Epithelial cell of proximal tubule (primary cell): ENCODE measurements around the gene CD44. TPM values are rescaled to one million over a fixed set of nuclear protein-coding genes. Genes with fewer than 3 reads are reported as not detected.

Experiments
- DNase-seq: peaks from one replicate; pipeline ENCODE4 v3.0.0-alpha.2; 2011; ENCODE audit warnings: low read depth
- H3K4me3 ChIP-seq: 2 replicates; pipeline ENCODE4 v1.5.1; 2011; ENCODE audit warnings: low read depth, mild to moderate bottlenecking, low read length
- CTCF ChIP-seq: conservative IDR thresholded peaks from 2 replicates; pipeline ENCODE4 v1.5.1; 2012; ENCODE audit warnings: low read depth, mild to moderate bottlenecking, low read length
- total RNA-seq: library from RNA; depleted of rRNA; stranded (reverse); fragments of >200 nt; gene quantifications from 2 replicates; pipeline ENCODE4 v1.2.3, GENCODE V29; 2015

CD44 gene
- total RNA-seq, 1 donor from 2014 or later: 296 TPM

DNA sequence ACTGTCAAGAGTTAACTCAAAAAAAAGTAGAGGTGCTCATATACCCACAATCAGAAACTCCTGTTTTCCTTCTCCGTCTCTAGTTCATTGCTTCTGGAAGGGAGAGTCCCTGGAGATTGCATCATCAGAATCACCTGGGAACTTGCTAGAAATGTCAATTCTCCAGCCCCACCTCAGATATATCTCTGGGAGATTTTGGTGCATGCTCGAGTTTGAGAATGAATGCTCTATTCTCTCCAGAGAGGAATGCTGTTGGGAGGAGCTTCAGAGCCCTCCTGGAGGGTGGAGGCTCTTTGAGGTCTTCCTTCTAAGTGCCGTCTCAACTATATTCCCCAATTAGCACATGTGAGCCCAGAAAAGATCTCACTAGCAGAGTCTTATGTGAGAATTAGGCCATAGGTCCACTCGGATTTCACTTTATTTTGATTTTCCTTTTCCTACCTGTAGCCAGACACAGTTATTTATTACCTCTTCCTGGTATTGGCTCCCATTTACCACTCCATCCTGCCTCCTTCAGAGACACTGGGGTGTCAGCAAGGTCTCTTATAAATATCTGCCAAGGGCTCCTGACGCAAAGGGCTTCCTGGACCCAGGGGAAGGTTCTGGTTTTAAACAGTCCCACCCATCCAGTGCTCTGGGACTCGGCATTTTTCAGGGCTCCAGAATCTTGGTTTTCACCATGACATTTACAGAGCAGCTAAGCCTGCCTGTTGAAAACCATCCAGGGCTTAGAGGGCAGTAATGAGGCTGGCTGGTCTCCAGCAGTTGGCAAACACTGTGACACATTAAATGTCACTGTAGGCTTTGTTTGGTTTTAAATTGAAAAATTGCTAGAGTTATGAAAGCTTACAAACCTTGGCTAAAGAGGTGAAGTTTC lies 136.2 kb downstream of the CD44 start:
- H3K4me3 ChIP-seq: no peak overlapping the region
- no peak for DNase-seq
- TF ChIP-seq CTCF: peak; percentile 34

DNA sequence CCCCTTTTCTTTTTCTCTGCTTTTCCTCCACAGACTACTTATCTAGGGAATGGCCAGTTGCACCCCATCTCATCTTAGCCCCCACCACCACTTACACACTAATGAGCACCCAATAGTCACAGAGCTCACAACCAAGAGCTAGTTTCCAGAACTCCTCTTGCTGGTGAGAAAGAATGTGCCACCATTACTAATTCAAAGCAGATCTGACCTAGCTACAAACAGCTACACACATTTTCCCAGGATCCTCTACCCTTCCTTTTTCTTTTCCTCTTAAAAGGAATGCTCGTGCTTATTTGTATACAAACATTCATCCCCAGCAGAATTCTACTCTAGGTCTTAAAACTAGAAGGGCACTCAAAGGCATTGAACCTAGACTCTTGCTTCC lies 136.8 kb downstream of the CD44 start:
- TF ChIP-seq CTCF: no peak
- no peak for DNase-seq
- no peak overlapping the region for H3K4me3 ChIP-seq

DNA sequence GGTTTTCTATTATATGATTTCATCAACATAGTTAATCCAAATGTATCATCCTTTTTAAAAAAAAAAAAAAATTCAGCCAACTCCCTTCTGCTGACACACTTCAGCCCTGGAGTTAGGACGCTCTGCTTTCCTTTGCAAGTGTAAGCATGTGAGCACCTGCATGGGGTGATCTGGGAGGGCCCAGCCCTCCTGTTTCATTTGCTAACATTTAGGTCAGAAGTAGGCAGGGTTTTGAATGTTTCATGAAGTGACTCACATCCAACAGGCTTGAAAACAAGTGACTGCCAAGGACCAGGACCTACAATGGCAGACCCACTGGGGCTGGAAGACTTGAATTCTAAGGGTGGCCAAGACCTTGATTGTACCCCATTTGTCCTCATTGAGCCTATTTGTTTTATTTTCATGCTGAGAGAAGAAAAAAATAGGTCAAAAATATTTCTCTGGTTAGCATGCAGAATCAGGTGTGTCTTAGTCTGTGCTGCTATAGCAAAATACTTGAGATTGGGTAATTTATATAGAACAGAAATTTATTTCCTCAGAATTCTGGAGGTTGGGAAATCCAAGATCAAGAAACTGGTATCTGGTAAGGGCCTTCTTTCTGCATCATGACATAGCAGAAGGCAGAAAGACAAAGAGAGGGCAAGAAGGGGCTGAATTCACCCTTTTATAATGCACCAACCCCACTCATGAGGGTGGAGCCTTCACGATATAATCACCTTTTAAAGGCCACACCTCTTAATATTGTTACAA lies 137.6 kb downstream of the CD44 start:
- no peak for TF ChIP-seq CTCF
- no peak overlapping the region for H3K4me3 ChIP-seq
- peak; percentile 92 for DNase-seq

DNA sequence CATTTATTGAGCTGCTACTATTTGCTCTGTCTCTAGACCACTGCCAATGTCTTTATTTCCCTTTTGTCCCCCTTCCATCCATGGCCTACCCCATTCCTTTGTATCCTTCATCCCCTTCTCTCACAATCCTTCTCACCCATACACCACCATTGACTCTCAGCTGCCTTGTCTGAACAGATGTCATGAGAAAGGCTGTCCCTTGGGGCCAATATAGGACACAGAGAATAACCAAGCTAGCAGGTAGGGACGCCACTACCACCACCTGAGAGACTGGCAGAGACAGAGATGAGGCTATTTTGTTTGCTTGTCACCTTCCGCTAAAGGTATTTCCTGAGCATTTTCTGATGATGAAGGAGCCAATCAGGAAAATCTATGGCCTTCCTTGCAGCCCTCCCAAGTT lies 138.9 kb downstream of the CD44 start:
- TF ChIP-seq CTCF: no peak
- no peak for DNase-seq
- H3K4me3 ChIP-seq: no peak overlapping the region

- TF ChIP-seq CTCF: no peak
- H3K4me3 ChIP-seq: no peak overlapping the region
These were observed 141.8 kb downstream of the CD44 start for GRCh38 chr11:35280727-35281126.

GRCh38 chr11:35281169-35281688 lies 142.3 kb downstream of the CD44 start:
- DNase-seq: no peak
- H3K4me3 ChIP-seq: no peak overlapping the region
- TF ChIP-seq CTCF: no peak

More at GRCh38 chr11:35280727-35281126, 141.8 kb downstream of the CD44 start:
- no peak for DNase-seq

Other genes starting within 250 kb of the CD44 start
- gene APIP, start 222.8 kb upstream of the CD44 start, total RNA-seq: 21.6 and 26.0 TPM in 2 replicates
- gene PDHX, start 222.6 kb upstream of the CD44 start, total RNA-seq: 19.3 and 26.1 TPM in 2 replicates